HG03521 (cell line): ENCODE data around the gene KCNJ9.
"Not testable (repeated sequence)": the region's sequence is repeated elsewhere in the genome, so short reads cannot be mapped to it uniquely, and the experiment has no call there.

Experiments used
- ATAC-seq: cut with Tn5 transposase; IDR thresholded peaks from one replicate; pipeline ENCODE4 v1.9.1; 2021; ENCODE audit warnings: mild to moderate bottlenecking, moderate library complexity; ENCODE audit not compliant: unreplicated experiment

KCNJ9 gene

GRCh38 chr1:160101717-160102522, 20.6 kb downstream of the KCNJ9 start:
- no peak for ATAC-seq

- no peak for ATAC-seq
Observed at GRCh38 chr1:160103658-160104408, 22.5 kb downstream of the KCNJ9 start.

GRCh38 chr1:160104486-160104885, 23.1 kb downstream of the KCNJ9 start:
- no peak for ATAC-seq

GRCh38 chr1:160105155-160105554, 23.8 kb downstream of the KCNJ9 start:
- no peak for ATAC-seq

- no peak for ATAC-seq
Observed at GRCh38 chr1:160107512-160107911, 26.2 kb downstream of the KCNJ9 start.

- no peak for ATAC-seq
Observed at GRCh38 chr1:160108888-160109662, 27.7 kb downstream of the KCNJ9 start.

GRCh38 chr1:160109686-160110085, 28.3 kb downstream of the KCNJ9 start:
- ATAC-seq = no peak

- not testable (repeated sequence) for ATAC-seq
Observed at GRCh38 chr1:160111462-160111861, 30.1 kb downstream of the KCNJ9 start.

GRCh38 chr1:160112357-160112756, 31.0 kb downstream of the KCNJ9 start:
- ATAC-seq = no peak

- ATAC-seq = no peak
Observed at GRCh38 chr1:160113407-160113806, 32.1 kb downstream of the KCNJ9 start.

- ATAC-seq = no peak
Observed at GRCh38 chr1:160114085-160114484, 32.7 kb downstream of the KCNJ9 start.

GRCh38 chr1:160115545-160116282, 34.4 kb downstream of the KCNJ9 start, which contains the start of gene ATP1A2:
ATP1A2 (plus strand) TSS chr1:160115759; CDS start chr1:160115862, 103 bp downstream.
- no peak for ATAC-seq

- ATAC-seq = no peak
Observed at GRCh38 chr1:160116283-160117147, 35.2 kb downstream of the KCNJ9 start.

- no peak for ATAC-seq
Observed at GRCh38 chr1:160117300-160117699, 36.0 kb downstream of the KCNJ9 start.

- ATAC-seq = no peak
Observed at GRCh38 chr1:160117709-160118183, 36.4 kb downstream of the KCNJ9 start.

GRCh38 chr1:160118928-160119327, 37.6 kb downstream of the KCNJ9 start:
- ATAC-seq = no peak

- ATAC-seq = no peak
Observed at GRCh38 chr1:160120797-160121196, 39.5 kb downstream of the KCNJ9 start.

- ATAC-seq = no peak
Observed at GRCh38 chr1:160121388-160121787, 40.0 kb downstream of the KCNJ9 start.

- no peak for ATAC-seq
Observed at GRCh38 chr1:160122978-160123495, 41.7 kb downstream of the KCNJ9 start.
